Activated CD8-positive, alpha-beta T cell treated with anti-CD3 and anti-CD28 coated beads, Interleukin-2, amount 10 ng/mL, durations not matched to agents 7 days and 5 days (primary cell): ENCODE results near the gene GLT8D1. TPM values are rescaled to one million over a fixed set of nuclear protein-coding genes. Genes with fewer than 3 reads are reported as not detected.
"Not testable (repeated sequence)": the region's sequence is repeated elsewhere in the genome, so short reads cannot be mapped to it uniquely, and the experiment has no call there.

Experiments used
- ATAC-seq: fragments of 150-1000 bp; cut with Tn5 transposase; one replicate; pipeline ENCODE4 v1.10.0; 2021; ENCODE audit warnings: moderate library complexity
- CTCF ChIA-PET: fragments of 350-600 bp; sonication (Branson Sonifier 250); formaldehyde crosslinking; loops from one replicate; lab custom pipeline; 2021; ENCODE audit warnings: antibody characterized with exemption; lab: Charles Lee
- POLR2A ChIA-PET: fragments of 350-600 bp; sonication (Branson Sonifier 250); formaldehyde crosslinking; loops from one replicate; lab custom pipeline; 2021; ENCODE audit warnings: antibody characterized with exemption; lab: Charles Lee
- DNase-seq: peaks from one replicate; pipeline ENCODE4 v3.0.0-alpha.2; 2020
- H3K27ac Mint-ChIP-seq: one replicate; pipeline ENCODE4 v1.8.0; 2021; ENCODE audit warnings: mild to moderate bottlenecking, mixed read lengths
- H3K27me3 Mint-ChIP-seq: one replicate; pipeline ENCODE4 v1.8.0; 2021; ENCODE audit warnings: low read depth, mixed read lengths
- H3K36me3 Mint-ChIP-seq: one replicate; pipeline ENCODE4 v1.8.0; 2021; ENCODE audit warnings: low read depth, mixed read lengths
- H3K4me1 Mint-ChIP-seq: one replicate; pipeline ENCODE4 v1.8.0; 2021; ENCODE audit warnings: low read depth, mixed read lengths
- H3K4me3 Mint-ChIP-seq: one replicate; pipeline ENCODE4 v1.8.0; 2021; ENCODE audit warnings: mild to moderate bottlenecking, mixed read lengths
- H3K9me3 Mint-ChIP-seq: one replicate; pipeline ENCODE4 v1.8.0; 2022; ENCODE audit warnings: mixed read lengths; ENCODE audit not compliant: insufficient read depth
- total RNA-seq, 2 experiments: library from RNA; stranded (reverse); gene quantifications; one replicate each; pipeline ENCODE4 v1.2.3, GENCODE V29; 2021

Gene GLT8D1
- total RNA-seq, 2 experiments from 2014 or later: 36.4 to 38.2 TPM

GRCh38 chr3:52678265-52679198, 27.1 kb downstream of the GLT8D1 start:
- H3K4me3 Mint-ChIP-seq: no peak overlapping the region
- H3K9me3 Mint-ChIP-seq: no peaks in the 10 kb centered on the region
- ATAC-seq (no peak), DNase-seq (no peak)
- ChIA-PET CTCF (no interaction called here), POLR2A (interaction anchor here (0.6 kb wide), 1 partner anchor 27 kb away, joined by 3 read pairs; no protein-coding TSS in a partner anchor)
- no peaks in the 10 kb centered on the region for H3K27me3 Mint-ChIP-seq
- H3K4me1 Mint-ChIP-seq: peaks cover 19% of the 10 kb centered on the region
- peak overlapping the region; percentile 31 for H3K27ac Mint-ChIP-seq
- peaks cover 61% of the 10 kb centered on the region for H3K36me3 Mint-ChIP-seq

GRCh38 chr3:52676201-52676600, 29.4 kb downstream of the GLT8D1 start:
- H3K4me3 Mint-ChIP-seq, H3K27ac Mint-ChIP-seq, H3K9me3 Mint-ChIP-seq, POLR2A ChIA-PET, ATAC-seq, DNase-seq, H3K27me3 Mint-ChIP-seq, CTCF ChIA-PET: not testable (repeated sequence)
- Mint-ChIP-seq H3K36me3 (peaks cover 60% of the 10 kb centered on the region), H3K4me1 (peaks cover 13% of the 10 kb centered on the region)

DNA sequence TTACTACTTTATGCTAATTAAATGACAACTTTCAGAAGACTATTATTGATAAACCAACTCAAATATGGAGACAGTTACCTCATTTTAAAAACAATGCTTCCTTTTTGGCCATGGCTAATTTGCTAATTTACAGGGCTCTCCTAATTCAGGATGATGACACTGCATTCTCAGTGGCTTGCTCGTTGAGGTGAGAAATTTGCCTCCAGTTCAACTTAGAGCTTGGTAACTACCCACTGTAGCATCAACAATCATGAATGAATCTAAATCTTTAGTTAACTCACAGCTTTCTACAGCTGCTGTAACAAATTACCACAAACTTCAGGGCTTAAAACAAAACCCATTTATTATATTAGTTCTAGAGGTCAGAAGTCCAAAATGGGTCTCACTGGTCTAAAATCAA, 33.9 kb downstream of the GLT8D1 start:
- Mint-ChIP-seq H3K4me3 (no peak overlapping the region), H3K4me1 (peaks cover 22% of the 10 kb centered on the region), H3K9me3 (no peaks in the 10 kb centered on the region), H3K27me3 (no peaks in the 10 kb centered on the region), H3K27ac (peak overlapping the region; percentile 2), H3K36me3 (peaks cover 55% of the 10 kb centered on the region)
- CTCF ChIA-PET: no interaction called here
- POLR2A ChIA-PET: no interaction called here
- ATAC-seq (no peak), DNase-seq (no peak)

DNA sequence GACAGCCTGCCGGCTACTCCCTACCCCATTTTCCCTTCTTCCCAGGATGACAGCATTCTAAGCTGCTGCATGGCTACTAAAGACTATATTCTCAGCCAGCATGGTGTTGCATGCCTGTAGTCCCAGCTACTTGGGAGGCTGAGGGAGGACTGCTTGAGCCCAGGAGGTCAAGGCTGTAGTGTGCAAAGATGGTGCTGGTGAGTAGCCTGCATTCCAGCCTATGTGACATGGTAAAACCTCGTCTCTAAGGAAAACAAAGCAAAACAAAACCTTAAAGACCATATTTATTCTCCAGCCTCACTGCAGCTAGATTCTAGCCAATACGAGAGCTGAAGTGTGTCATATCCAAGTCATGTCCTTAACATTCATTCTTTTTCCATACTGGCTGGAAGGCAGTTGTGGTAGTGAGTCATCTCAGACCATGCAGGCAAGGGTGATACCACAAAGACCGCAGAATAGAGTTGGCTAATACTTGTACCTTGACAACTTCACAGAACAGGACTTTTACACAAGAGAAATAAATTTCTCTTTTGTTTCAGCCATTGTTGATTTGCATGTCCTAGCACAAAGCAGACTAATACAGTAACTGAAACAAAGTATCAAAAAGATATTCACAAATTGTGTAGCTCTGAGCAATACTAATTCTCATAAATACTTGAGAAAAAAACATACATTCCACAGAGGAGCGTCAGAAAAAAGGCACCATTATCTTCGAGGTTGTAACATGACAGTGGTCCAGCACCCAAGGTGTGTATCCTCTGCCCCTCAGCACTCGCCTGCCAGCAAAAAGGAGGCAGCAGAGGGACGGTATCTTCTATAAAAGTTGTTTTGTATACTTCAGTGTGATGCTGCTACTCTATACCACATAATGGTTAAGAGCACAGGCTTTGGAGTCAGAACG, 34.7 kb downstream of the GLT8D1 start:
- peaks cover 22% of the 10 kb centered on the region for H3K4me1 Mint-ChIP-seq
- H3K4me3 Mint-ChIP-seq: peak overlapping the region; percentile 9
- peak overlapping the region; percentile 68 for H3K27ac Mint-ChIP-seq
- peak; percentile 46 for DNase-seq
- ATAC-seq: peak; percentile 85
- H3K9me3 Mint-ChIP-seq: no peaks in the 10 kb centered on the region
- ChIA-PET CTCF (no interaction called here), POLR2A (interaction anchor here (0.9 kb wide), 1 partner anchor 14 kb away, joined by 3 read pairs; the partner anchor contains the start of gene PBRM1)
- peaks cover 48% of the 10 kb centered on the region for H3K36me3 Mint-ChIP-seq
- H3K27me3 Mint-ChIP-seq: no peaks in the 10 kb centered on the region

DNA sequence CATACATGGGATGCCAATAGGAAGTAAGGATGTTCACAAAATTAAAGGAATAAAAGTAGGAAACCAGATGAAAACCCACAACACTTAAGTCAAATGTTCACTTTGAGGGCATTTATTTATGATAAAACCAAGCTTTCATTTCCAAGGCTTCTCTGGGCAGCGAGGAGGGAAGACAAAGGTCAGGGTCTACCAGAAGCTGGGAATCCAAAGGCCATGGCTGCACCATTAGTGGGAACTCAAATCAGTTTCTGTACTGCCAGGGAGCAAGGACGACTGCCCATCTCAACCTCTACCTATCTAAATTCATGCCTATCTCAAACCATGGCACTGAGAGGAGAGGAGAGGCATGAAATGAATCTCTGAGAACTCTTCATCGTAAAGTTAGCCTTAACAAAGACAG, 42.5 kb downstream of the GLT8D1 start:
- CTCF ChIA-PET: no interaction called here
- no peaks in the 10 kb centered on the region for H3K9me3 Mint-ChIP-seq

DNA sequence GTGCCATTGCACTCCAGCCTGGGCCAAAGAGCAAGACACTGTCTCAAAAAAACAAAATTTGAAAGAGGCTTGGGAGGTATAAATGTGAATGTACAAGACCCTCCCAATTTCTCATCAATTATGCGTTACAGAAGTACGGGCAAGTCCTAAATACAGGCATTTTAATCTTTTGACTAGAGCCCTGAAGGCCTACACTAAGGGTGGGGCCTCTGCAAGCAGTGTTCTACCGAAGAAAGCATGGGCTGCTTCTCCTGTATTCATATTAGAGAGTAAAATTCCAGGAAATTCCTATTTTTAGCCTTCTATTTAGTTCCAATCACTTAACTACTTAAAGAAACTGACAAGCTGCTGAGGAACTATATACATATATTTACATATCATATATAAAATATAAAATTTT, 45.5 kb downstream of the GLT8D1 start:
- Mint-ChIP-seq H3K9me3 (no peaks in the 10 kb centered on the region), H3K27ac (no peak overlapping the region), H3K36me3 (peaks cover 50% of the 10 kb centered on the region), H3K4me1 (no peaks in the 10 kb centered on the region), H3K27me3 (no peaks in the 10 kb centered on the region), H3K4me3 (no peak overlapping the region)
- CTCF ChIA-PET: no interaction called here
- POLR2A ChIA-PET: no interaction called here
- no peak for DNase-seq
- ATAC-seq: no peak

More for the DNA sequence above, 42.5 kb downstream of the GLT8D1 start:
- no peak for ATAC-seq
- POLR2A ChIA-PET: no interaction called here
- Mint-ChIP-seq H3K27me3 (no peaks in the 10 kb centered on the region), H3K27ac (no peak overlapping the region), H3K4me1 (no peaks in the 10 kb centered on the region), H3K36me3 (peaks cover 48% of the 10 kb centered on the region), H3K4me3 (no peak overlapping the region)
- DNase-seq: no peak

DNA sequence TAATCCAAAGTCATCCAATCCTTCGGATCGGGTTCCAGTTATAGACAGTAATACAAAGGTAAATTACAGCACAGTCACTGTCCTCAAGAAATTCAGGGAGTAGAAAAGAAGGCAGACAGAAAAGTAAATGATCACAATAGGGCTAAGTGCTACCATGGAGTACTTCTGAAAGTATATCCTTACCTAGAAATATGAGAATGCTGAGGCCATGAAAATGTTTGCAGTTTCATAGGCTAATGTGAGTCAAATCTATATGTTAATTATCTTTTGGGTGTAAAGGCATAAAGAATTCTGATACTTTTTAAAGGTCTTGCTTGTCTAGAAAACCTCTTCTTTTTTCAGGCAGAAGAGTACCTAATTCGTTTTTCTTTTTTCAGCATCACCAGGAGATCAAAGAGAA, 49.7 kb downstream of the GLT8D1 start:
- no peak for ATAC-seq

GRCh38 chr3:52651592-52651991, 54.0 kb downstream of the GLT8D1 start:
- H3K36me3 Mint-ChIP-seq: peaks cover 57% of the 10 kb centered on the region
- no peak for ATAC-seq
- ChIA-PET CTCF (no interaction called here), POLR2A (interaction anchor here (0.8 to 1.3 kb wide), 3 partner anchors 27 to 114 kb away, joined by 3 to 5 read pairs (median 3); partner anchors contain the start of gene PBRM1)
- H3K4me1 Mint-ChIP-seq: peaks cover 3% of the 10 kb centered on the region
- no peaks in the 10 kb centered on the region for H3K9me3 Mint-ChIP-seq
- H3K27ac Mint-ChIP-seq: no peak overlapping the region
- H3K27me3 Mint-ChIP-seq: no peaks in the 10 kb centered on the region
- DNase-seq: no peak
- H3K4me3 Mint-ChIP-seq: no peak overlapping the region

More for the DNA sequence above, 49.7 kb downstream of the GLT8D1 start:
- no peaks in the 10 kb centered on the region for H3K9me3 Mint-ChIP-seq
- ChIA-PET CTCF (no interaction called here), POLR2A (no interaction called here)
- no peaks in the 10 kb centered on the region for H3K4me1 Mint-ChIP-seq
- no peak overlapping the region for H3K27ac Mint-ChIP-seq
- no peak overlapping the region for H3K4me3 Mint-ChIP-seq
- peaks cover 43% of the 10 kb centered on the region for H3K36me3 Mint-ChIP-seq
- no peak for DNase-seq
- H3K27me3 Mint-ChIP-seq: no peaks in the 10 kb centered on the region

GRCh38 chr3:52650439-52650838, 55.2 kb downstream of the GLT8D1 start:
- no peaks in the 10 kb centered on the region for H3K9me3 Mint-ChIP-seq
- ATAC-seq (no peak), DNase-seq (no peak)
- peaks cover 3% of the 10 kb centered on the region for H3K4me1 Mint-ChIP-seq
- peaks cover 58% of the 10 kb centered on the region for H3K36me3 Mint-ChIP-seq
- H3K4me3 Mint-ChIP-seq: no peak overlapping the region
- no peaks in the 10 kb centered on the region for H3K27me3 Mint-ChIP-seq
- POLR2A ChIA-PET: interaction anchor here (1.3 kb wide), 1 partner anchor 28 kb away, joined by 3 read pairs; no protein-coding TSS in a partner anchor
- no peak overlapping the region for H3K27ac Mint-ChIP-seq
- CTCF ChIA-PET: interaction anchor here (1.1 kb wide), 1 partner anchor 238 kb away, joined by 3 read pairs; no protein-coding TSS in a partner anchor

DNA sequence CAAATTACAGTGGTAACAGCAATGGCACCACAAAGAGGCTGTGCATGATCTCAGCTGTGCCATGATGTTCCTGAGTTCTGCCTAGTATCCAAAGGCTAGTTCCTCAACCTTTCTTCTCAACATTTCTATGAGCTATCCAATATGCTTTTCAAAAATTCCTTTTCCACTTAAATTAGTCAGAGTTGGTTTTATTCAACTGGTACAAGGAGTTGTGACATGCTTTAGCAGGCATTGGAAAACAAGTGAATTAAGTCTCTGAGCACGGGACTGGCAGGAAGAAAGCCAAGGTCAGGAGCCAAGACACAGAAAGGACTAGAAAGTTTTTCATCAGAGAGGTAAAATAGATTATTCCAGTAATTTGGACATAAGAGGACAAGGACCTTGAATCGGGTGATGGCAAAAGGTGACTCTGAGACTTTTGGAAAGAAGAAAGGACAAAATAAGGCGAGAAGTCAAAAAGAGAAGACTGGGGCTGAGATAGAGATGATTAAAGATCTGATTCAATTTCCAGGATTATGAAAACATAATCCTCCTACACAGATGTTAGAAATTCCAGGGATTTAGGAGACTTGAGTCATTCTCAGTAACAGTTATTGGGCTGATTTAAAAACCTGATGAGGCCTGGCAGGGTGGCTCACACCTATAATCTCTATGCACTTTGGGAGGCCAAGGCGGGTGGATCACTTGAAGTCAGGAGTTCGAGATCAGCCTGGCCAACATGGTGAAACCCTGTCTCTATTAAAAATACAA, 56.0 kb downstream of the GLT8D1 start:
- no peak overlapping the region for H3K27ac Mint-ChIP-seq
- H3K4me1 Mint-ChIP-seq: peaks cover 3% of the 10 kb centered on the region
- ChIA-PET CTCF (no interaction called here), POLR2A (no interaction called here)
- ATAC-seq: no peak
- no peaks in the 10 kb centered on the region for H3K9me3 Mint-ChIP-seq
- no peak for DNase-seq
- no peaks in the 10 kb centered on the region for H3K27me3 Mint-ChIP-seq
- H3K36me3 Mint-ChIP-seq: peaks cover 60% of the 10 kb centered on the region
- H3K4me3 Mint-ChIP-seq: no peak overlapping the region

DNA sequence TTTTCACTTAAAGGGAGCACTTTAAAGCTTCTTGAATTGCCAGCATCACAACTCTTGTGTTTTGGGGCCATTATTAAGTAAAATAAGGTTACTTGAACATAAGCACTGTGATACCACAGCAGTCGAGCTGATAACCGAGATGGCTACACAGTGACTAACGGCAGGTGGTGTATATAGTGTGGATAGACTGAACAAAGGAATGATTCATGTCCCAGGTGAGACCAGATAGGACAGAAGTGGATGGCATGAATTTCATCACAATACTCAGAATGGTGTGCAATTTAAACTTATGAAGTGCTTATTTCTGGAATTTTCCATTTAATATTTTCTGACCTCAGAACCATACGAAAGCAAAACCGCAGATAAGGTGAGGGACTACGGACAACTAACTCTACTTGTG, 60.0 kb downstream of the GLT8D1 start:
- Mint-ChIP-seq H3K27ac (no peak overlapping the region), H3K4me3 (no peak overlapping the region), H3K27me3 (no peaks in the 10 kb centered on the region), H3K36me3 (peaks cover 52% of the 10 kb centered on the region), H3K4me1 (peaks cover 3% of the 10 kb centered on the region), H3K9me3 (no peaks in the 10 kb centered on the region)
- ChIA-PET POLR2A (no interaction called here), CTCF (interaction anchor here (0.6 kb wide), 1 partner anchor 28 kb away, joined by 3 read pairs; no protein-coding TSS in a partner anchor)
- DNase-seq (no peak), ATAC-seq (no peak)
